G401 (cell line): ENCODE results near the gene ARHGAP27. TPM values are rescaled to one million over a fixed set of nuclear protein-coding genes. Genes with fewer than 3 reads are reported as not detected.
"Not testable (repeated sequence)": the region's sequence is repeated elsewhere in the genome, so short reads cannot be mapped to it uniquely, and the experiment has no call there.

Experiments used
- DNase-seq: peaks from one replicate; pipeline ENCODE4 v3.0.0-alpha.2; 2015; ENCODE audit warnings: low spot score
- in situ Hi-C: cut with HindIII; loops from 2 replicates; pipeline ENCODE4 v1.10.0; 2016; ENCODE audit warnings: low sequenced_read_pairs, mixed read lengths
- total RNA-seq: library from RNA; depleted of rRNA; stranded (reverse); fragments of >200 nt; shearing (Covaris generic); gene quantifications from 2 replicates; pipeline ENCODE4 v1.2.3, GENCODE V29; 2014; rRNA removed

The ARHGAP27 gene
- total RNA-seq, 1 experiment from 2014 or later = 24.9 TPM

GRCh38 chr17:45343967-45344664 lies 88.6 kb downstream of the ARHGAP27 start:
- DNase-seq, in situ Hi-C loops: not testable (repeated sequence)

Other genes starting within 250 kb of the ARHGAP27 start
- gene FMNL1, start 211.0 kb downstream of the ARHGAP27 start, total RNA-seq = 6.1 and 17.9 TPM in 2 replicates
- gene SPATA32, start 170.8 kb downstream of the ARHGAP27 start, total RNA-seq = not detected in 2 replicates
- 17.5 and 17.8 TPM in 2 replicates for gene MAP3K14, start 115.8 kb downstream of the ARHGAP27 start, total RNA-seq
- 5.6 and 8.7 TPM in 2 replicates for gene PLEKHM1, start 57.9 kb upstream of the ARHGAP27 start, total RNA-seq